NCI-H510A (cell line): ENCODE results near the gene PACC1.
"Not testable (repeated sequence)": the region's sequence is repeated elsewhere in the genome, so short reads cannot be mapped to it uniquely, and the experiment has no call there.

ENCODE experiments used
- DNase-seq: peaks from one replicate; lab custom pipeline; 2025; lab: John Stamatoyannopoulos, UW

The PACC1 gene

GRCh38 chr1:212395678-212396437 is 18.8 kb downstream of the PACC1 start:
- DNase-seq = not testable (repeated sequence)

DNA sequence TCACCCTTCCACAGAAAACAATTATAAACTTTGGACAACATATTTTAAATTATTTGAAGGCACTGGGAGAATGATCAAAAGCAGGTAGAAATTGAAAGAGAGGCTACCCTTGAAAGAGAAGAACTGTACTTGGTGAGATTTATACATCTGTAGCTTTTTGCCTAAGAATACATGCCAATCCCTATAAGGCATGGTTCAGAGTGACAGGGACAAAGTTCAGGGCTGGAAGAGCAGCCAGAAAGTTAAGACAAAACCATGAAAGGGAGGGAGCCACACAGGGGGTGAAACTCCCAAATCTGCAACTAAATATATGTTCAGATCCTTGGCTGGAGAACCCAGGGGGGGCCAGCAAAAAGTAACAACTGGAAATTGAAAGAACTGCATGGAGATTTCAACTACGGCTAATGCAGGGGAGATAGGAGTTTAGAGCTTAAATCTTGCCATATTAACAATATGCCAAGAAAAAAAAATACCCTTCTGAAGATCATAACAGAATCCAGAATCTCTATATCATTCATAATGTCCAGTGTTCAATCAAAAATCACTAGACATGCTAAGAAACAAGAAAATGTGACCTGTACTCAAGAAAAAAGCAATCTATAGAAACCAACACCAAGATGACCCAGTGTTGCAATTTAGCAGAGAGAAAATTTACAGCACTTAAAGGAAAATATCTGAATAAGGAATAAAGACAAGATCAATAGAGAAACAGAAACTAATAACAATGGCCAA is 25.5 kb downstream of the PACC1 start:
- DNase-seq = no peak

- DNase-seq = no peak
These were observed 28.7 kb downstream of the PACC1 start for GRCh38 chr1:212386029-212386428.

DNA sequence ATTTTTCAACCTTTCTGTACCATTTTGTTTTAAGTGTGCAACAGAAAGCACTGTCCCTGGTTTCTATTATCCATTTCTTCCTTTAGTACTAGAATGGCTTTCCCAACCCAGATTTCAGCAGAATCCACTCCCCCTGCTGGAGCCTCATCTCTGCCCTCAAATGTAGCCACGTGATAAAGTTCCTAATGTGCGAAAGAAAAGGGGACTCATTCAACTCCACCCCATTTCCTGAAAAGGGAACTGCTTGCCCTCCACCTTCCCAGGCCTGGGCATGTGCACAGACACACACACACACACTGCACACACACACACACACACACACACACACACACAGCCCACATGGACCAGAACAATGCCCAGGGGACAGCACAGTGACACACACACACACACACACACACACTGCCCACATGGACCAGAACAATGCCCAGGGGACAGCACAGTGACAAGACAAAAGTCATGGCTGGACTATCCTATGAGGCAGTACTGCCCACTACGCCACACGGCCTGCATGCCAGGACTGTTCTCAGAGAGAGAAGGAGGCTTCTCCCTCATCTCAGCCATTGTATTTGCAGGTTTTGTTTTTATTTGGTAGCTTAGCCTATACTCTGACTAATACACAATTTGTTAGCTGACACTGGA is 33.2 kb downstream of the PACC1 start:
- no peak for DNase-seq

DNA sequence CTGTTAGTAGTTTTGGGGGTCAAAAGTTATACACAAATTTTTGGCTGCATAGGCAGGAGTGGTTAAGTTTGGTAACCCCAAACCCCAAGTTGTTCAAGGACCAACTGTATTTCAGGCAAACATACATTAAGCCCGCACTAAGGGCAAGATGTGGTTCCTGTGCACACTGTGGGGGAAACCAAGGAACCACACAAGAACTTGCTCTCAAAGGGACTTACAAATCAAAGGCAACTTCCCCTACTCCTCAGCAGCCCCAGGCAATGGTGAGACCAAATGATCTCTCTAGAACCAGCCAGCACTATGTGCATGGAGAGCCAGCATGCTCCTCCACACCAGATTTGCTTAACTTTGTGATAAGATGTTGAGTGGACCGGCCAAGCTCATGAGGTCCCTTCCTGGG is 35.3 kb downstream of the PACC1 start:
- no peak for DNase-seq

GRCh38 chr1:212377644-212378043 is 37.0 kb downstream of the PACC1 start:
- no peak for DNase-seq

- no peak for DNase-seq
These were observed 38.7 kb downstream of the PACC1 start for GRCh38 chr1:212375986-212376385.

DNA sequence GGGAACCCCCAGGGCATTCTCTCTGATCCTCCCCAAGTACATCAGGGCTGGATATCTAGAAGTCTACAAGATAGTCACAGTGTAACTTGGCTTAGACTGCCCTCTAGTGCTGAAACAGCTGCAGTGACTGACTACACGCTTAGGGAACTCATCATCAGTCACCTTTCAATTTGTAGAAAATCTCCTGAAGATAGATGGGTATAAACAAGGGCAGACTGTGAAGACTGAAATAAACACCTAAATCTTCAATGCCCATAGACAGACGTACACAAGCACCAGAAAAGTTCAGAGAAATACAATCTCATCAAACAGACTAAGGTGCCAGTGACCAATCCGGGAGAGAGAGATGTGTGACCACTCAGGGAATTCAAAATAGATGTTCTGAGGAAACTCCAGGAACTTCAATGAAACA is 46.6 kb downstream of the PACC1 start:
- DNase-seq = no peak

GRCh38 chr1:212367474-212368072 is 47.1 kb downstream of the PACC1 start:
- no peak for DNase-seq

GRCh38 chr1:212366901-212367300 is 47.8 kb downstream of the PACC1 start:
- DNase-seq = no peak

DNA sequence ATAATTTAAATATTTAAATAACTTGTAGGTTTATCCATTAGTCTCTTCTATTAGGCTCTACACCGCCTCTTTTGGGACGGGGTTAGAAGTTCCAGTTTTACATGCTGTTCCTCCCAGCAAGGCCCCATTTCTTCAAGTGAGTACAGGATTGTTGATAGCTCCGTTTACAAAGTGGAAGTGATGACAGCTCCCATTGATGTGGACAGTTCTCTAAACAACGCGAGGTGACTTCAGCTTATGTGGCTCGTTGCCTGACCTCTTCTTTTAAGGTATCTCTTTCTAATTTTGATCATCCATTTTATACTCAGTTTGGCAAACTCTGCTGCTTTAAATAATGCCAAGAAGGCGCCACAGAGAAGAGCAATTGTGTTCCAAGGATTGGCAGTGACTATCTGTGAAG is 49.7 kb downstream of the PACC1 start:
- no peak for DNase-seq

GRCh38 chr1:212359794-212360479 is 54.7 kb downstream of the PACC1 start:
- no peak for DNase-seq

GRCh38 chr1:212355230-212355969 is 59.3 kb downstream of the PACC1 start:
- no peak for DNase-seq

GRCh38 chr1:212354464-212354863 is 60.2 kb downstream of the PACC1 start:
- no peak for DNase-seq

DNA sequence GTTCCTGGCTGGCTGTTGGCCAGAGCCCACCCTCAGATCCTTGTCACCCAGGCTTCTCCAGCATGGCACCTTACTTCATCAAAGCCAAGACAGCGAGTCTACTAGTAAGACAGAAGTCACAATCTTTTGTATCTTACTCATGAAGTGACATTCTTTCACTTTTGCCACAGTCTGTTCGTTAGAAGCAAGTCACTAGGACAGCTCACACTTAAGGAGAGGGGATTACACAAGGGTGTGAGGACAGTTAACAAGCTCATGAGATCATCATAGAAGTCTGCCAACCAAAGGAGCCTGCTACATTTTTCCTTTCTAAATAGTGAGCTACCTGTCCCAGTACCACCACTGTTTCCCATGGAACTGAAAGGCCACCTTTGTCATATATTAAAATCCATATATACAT is 61.5 kb downstream of the PACC1 start:
- no peak for DNase-seq

DNA sequence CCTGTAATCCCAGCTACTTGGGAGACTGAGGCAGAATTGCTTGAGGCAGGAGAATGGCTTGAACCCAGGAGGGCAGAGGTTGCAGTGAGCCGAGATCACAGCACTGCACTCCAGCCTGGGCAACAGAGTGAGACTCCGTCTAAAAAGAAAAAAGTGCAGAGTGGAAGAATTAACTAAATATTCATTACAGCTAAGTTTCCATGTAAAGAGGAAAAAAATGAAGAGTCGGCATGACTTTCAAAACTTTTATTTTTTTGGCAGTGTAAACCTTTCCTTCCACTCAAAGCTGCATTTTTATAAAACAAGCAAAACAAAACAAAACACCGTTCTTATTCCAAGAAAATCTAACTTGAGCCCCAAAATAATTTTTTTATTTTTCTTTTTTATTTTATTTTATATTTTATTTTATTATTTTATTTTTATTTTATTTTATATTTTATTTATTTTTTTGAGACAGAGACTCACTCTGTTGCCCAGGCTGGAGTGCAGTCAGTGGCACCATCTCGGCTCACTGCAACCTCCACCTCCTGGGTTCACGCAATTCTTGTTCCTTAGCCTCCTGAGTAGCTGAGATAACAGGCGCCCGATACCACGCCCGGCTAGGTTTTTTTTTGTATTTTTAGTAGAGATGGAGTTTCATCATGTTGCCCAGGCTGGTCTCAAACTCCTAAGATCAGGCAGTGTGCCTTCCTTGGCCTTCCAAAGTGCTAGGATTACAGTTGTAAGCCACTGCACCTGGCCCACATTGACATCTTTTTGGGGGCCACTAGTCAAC is 62.9 kb downstream of the PACC1 start:
- DNase-seq = no peak

GRCh38 chr1:212346601-212347000 is 68.1 kb downstream of the PACC1 start:
- no peak for DNase-seq

DNA sequence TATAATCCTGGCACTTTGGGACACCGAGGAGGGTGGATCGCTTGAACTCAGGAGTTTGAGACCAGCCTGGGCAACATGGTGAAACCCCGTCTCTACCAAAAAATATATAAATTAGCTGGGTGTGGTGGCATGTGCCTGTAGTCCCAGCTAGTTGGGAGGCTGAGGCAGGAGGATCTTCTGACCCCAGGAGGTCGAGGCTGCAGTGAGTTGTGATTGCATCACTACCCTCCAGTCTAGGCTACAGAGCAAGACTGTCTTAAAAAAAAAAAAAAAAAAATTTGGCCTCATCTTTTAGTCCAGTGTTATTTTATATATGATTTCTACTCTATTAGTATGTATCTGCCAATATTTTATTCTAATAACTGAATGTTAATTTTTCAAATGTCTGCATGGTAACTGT is 69.8 kb downstream of the PACC1 start:
- no peak for DNase-seq

DNA sequence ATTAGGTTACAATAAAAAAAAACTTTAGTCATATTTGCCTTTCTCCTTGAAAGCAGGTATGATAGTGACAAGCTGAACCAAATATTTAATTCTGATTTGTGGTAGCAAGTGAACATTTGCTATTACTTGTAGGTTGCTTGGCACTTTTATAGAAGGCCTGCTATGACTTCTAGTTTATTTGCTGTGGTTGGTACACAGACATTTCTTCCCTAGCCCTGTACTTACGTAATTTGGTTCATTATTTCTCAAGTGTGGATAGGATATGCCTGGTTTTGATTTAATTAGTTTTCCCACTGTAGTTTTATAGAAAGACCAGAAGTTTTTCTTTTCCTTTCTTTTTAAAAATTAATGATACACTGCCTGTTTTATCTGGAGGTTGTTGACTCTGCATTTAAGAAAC is 73.6 kb downstream of the PACC1 start:
- no peak for DNase-seq

DNA sequence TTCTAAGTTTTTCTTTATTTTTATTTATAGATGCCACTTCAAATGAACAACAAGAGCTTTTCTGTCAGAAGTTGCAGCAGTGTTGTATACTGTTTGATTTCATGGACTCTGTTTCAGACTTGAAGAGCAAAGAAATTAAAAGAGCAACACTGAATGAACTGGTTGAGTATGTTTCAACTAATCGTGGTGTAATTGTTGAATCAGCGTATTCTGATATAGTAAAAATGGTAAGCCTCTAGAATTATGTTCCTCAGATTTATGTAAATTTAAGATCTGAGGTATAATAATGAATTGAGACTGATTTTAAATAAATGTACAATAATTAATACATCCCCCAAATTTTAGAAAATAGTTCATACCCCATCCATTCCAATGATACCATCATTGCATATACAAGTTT is 85.6 kb downstream of the PACC1 start:
- no peak for DNase-seq

- DNase-seq = no peak
These were observed 86.4 kb downstream of the PACC1 start for GRCh38 chr1:212328248-212328647.
